T-helper 2 cell (primary cell): ENCODE results near the gene TOX2.

Experiments
- DNase-seq, 5 experiments: peaks; one replicate each; pipeline versions ENCODE4 v3.0.0 to v3.0.0-alpha.2; 2012 to 2022

Gene TOX2

DNA sequence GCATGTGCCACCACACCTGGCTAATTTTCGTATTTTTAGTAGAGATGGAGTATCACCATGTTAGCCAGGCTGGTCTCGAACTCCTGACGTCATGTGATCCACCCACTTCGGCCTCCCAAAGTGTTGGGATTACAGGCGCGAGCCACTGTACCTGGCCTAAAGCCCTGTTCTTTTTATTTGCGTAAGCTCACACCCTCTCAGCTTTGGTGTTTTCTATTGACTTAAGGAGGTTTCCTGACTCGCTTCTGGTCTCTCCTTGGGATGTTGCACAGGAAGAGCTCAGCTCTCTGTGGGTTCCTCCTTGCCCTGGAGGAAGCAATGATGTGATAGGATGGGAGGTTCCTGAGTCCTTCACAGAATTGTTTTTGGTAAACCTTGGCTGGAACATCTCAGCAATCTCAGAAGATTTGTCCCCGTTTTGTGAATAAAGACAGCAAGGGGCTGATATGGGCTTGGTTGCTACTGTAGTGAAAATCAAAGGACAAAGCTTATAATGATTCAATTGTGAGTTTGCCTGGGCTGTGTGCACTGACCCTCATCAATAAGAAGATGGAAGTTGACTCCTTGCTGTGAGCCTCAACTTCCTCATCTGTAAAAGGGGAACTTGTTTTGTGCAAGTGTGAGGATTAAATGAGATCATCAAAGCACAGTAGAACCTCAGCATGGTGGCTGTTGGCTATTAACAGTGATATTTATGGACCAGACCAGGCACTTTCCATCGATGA lies 27.0 kb downstream of the TOX2 start:
- DNase-seq, result peak in 1 of 5 experiments; percentile 31

DNA sequence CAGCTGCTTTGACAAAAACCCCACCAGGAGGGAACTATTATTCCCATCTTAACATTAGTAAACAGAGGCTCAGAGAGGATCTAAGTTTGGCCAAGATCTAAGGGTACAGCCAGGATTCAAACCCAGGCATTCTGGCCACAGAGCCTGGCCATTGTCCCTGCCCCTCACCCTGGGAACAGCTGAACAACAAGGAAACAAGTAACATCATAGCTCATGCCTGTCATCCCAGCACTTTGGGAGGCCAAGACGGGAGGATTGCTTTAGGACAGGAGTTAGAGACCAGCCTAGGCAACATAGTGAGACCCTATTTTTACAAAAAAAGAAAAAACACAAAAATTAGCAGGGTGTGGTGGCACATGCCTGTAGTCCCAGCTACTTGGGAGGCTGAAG lies 27.5 kb downstream of the TOX2 start:
- no peak for DNase-seq

DNA sequence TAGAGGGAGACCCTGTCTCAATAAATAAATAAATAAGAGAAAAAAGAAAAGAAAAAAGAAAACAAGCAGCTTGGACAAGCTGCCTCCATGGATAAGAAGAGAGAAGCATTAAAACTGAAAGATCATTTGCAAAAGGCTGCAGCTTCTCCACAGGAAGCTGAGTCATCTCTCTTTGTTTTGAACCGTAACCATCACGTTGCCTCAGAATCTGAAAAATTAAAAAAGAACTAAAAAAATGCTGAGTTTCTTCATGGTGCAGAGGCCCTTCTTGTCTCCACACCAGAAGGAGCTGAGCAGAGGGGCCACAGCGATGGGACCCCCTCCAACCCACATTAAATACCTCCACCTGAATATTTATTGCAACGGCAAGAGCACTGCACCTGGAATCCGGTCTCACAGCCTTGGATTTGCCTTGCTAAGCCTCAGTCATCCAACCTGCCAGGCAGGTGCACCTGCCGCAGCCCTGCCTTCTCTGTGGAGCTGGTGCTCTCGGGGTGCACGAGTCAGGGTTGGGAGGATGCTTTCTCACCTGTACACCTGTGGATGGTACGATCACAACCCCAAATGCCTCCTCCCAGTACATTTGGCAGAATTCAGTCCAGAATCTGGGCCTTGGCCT lies 28.1 kb downstream of the TOX2 start:
- peak in 2 of 5 experiments; percentile 23 to 87 for DNase-seq

DNA sequence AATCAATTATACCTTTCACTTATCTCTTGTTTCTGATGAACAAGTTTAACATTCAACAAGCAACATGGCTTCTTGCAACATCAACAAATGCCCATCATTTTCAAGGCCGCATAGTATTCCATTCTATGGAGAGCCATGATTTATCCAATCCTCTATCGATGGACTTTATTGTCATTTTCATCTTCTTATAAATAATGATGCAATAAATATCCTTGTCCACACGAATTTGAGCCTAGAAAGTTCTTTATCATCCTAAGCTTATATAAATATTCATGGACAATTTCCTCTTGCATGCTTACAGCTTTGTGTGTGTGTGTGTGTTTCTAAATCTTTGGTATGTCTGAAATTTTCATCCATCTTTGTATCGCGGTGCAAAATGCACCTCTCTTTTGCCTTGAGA lies 29.1 kb downstream of the TOX2 start:
- no peak for DNase-seq

DNA sequence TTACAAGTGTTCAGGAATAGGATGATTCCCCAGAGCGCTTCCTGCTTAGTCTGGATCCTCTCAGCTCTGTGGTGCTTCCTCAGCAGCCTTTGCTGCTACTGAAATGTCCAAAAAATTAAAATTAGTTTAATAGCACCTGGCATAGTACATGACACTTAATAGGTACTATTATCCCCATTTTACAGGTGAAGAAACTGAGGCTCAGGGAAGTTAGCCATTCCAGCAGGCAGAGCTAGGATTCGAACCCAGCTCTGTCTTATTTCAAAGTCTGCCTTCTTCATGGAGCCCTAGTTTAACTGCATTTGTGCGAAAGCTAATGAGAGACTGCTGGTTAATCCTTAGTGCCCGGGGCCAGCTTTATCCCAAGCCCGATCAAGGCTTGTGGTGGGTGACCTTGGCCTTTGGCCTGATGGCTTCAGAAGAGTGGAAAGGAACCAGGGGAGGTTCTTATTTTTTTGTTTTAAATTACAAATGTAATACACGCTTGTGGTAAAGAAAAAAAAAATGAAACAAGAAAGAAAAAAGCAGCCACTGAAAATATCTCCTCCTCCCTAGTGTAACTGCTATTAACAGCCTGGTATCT lies 30.1 kb downstream of the TOX2 start:
- no peak for DNase-seq

DNA sequence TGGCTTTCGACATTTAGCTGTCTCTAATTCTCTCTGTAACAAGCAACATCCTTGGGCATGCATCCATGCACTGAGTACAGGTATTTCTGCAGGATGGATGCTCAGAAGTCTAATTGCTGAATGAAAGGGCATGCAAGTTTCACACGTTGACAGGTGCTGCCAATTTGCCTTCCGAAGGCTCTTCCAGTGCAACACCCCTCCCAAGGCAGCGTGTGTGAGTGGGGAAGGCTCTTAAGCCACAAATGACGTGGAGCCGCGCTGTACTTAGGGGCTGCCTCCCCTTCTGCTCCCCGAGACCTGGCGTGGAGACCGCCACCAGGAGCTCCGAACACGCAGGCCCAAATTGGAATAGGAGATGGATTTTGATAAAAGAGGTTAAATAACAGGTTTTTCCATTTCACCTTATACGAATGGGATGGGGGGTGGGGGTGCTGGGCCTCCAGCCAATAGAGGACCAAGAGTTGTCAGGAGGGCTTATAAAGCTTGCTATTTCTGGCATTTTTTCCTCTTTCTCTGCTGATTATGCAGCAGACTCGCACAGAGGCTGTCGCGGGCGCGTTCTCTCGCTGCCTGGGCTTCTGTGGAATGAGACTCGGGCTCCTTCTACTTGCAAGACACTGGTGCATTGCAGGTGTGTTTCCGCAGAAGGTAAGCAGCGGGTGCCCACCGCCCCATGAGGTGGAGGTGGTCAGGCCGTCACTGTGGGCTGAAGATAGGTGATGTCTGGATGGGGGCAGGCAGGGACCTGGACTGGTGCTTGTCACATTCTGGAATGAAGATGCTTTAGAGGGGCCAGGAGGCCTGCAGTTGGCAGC lies 30.9 kb downstream of the TOX2 start:
- DNase-seq, result no peak

DNA sequence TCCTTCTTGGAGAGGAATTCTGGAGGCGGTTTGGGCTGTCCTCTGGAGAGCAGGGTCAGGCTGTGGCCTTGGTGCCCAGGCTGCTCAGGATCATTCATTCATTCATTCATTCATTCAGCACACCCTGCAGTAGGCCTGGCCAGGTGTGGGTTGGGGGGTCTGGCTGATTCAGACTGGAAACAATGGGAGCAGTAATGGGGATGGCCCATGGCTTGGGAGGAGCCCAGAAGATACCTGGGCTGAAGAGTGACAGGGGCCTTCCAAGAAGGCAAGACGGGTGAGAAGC lies 31.5 kb downstream of the TOX2 start:
- DNase-seq, result no peak

DNA sequence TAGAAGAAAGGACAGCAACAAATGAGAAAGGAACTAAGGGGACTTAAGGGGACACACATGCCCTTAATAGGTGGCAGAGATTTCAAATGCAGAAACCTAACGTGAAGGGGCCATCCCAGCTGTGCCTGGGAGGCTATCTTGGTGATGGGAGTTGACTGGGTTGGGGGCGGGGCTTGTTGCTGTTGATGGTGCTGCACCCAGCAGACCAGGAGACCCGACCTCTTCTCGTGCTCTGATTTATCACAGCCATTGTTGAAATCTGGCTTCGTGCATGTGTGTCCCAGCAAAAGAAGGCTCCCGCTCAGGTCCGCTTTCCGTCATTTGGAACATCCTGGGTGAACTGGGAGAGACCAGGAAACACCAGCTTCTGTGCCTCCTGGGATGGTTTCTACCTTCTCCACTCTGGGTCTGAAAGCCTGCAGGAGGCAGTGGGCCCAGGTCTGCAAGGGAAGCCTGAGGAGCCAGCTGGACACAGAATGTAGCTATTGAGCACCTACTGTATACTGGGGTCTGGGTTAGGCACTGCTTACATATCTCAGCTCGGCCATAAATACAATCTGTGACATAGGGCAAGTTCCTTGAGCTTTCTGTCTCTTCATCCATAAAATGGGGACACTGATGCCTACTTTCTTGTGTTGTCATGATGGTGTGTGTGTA lies 32.1 kb downstream of the TOX2 start:
- DNase-seq, result no peak

DNA sequence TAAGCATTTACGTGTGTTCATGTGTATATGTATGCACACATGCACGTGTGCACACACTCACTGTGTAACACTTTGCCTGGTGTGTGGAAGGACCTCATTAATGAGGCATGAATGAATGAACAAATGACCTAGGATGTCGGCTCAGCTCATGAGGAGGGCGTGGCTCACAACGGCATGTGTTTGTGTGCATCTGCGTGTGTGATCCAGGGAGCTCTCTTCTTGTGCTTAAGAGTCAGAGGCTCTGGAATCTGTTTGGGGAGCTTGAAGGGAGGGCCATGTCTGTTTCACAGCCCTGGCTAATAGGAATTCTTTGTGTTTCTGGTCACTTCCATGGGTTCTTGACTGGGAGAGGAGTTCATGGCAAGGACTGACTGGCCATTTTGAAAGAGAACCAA lies 32.7 kb downstream of the TOX2 start:
- DNase-seq, result no peak

DNA sequence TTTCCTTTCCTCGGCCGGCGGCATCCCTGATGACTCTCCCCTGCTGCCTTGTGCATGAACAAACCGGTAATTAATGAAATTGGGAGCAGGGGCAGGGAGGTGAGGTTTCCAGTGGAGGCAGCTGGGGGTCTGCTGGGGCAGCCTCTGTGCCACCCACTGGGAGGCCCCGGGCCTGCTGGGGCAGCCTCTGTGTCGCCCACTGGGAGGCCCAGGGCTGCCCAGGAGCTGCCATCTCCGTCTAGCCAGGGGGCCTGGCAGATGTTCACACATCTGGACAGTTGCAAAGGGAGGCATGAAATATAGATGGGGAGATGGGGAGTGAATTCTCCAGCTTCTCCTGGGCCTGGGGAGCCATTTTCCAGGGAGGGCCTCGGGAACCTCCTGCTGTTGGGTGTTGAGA lies 33.8 kb downstream of the TOX2 start:
- DNase-seq, result no peak

DNA sequence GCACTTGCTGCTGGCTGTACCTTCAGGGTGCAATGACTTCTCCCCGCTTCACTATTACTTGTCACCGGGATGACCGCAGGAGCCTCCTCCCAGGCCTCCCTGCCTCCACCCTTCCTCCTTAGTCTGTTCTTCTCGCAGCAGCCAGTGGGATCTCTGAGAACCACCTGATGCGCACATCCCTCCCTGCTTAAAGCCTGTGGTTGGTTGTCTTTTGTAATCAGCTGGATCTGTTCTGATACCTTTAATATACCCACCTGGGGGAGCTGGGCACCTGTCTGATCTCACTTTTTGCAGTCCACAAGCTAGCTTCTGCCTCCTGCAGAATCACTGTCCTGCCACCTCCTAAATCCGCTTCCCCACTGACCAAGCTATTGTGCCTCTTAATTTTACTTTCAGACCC lies 34.6 kb downstream of the TOX2 start:
- no peak for DNase-seq

DNA sequence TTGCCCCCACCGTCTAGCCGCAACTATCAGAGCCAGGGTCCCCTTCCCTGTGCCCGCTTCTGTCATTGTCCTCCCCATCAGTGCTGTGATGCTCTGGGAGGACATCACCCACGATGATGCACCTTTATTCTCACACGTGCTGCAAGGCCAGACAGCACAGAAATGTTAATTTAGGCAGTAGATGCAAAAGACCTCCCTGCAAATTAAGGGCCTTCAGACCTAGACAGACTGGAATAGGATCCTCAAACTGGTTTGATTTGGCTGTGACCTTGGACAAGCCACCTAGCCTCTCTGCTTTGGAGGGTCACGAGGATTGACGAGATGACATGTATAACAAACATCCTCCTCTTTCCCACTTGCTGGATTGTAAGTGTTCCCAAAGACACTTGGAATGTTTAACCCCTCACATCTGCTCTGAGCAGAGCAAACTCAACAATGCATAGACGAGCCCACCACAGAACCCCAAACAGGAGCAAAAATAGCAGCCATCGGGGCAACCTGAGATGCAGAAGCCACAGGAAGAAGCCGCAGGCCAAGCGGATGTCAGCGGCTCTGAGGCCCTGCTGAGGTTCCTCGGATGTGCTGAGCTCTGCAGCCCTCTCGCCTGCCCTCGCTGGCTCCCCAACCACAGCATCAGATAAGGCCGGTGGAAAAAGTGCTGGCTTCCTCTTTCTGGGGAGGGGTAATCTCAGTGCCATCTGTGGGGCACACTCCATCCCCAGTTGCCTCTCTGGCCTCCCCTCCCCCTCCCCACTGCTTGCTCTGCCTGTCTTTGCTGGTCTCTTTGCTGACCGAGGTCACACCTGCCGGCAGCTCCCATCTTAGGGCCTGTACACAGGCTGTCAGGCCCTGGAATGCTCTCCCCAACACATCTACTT lies 35.3 kb downstream of the TOX2 start:
- DNase-seq, result peak; percentile 27 to 98 (median 67)

DNA sequence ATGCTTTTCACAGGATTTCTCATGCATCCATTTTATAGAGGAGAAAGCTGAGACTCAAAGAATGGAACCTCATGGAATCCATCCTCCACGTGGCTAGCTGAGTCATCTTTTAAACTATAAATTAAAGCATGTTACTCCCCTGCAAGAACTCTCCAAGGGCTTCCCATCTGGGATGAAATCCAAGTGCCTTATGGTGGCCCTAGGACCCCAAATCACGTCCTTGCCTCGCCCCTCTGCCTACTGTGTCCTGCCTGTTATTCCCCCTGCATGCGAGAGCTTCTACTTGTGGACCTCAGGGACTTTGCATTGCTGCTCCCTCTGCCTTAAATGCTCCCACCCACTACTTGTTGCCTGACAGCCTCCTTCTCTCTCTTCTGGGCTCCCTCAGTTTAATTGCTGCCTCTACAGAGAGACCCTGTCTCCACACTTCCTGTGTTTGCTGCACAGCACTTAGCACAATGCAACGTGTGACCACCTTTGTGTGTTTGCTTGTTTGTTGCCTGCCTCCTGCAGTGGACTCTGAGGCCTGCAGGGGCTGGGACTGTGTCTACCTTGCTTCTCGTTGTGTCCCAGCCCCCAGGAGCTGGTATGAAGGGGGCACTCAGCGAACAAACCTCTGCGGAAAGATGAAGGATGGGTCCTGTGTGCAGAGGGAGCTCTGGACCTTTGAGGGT lies 39.4 kb downstream of the TOX2 start:
- peak in 1 of 5 experiments; percentile 56 for DNase-seq

DNA sequence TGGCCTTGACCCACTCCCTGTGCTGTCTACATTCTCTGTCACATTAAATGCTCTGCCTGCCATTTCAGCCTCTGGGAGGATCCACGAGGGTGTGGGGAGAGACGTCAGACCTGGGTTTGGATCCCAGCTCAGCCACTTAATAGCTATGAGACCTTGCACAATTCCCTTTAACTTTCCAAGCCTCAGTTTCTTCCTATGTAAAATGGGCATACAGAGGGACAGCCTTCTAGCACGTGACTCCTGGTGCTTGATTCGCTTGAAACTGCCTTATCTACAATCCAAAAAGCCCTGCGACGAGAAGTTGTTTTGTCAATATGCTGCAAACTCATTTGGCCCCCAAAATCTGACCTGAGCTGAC lies 40.0 kb downstream of the TOX2 start:
- DNase-seq, result no peak

DNA sequence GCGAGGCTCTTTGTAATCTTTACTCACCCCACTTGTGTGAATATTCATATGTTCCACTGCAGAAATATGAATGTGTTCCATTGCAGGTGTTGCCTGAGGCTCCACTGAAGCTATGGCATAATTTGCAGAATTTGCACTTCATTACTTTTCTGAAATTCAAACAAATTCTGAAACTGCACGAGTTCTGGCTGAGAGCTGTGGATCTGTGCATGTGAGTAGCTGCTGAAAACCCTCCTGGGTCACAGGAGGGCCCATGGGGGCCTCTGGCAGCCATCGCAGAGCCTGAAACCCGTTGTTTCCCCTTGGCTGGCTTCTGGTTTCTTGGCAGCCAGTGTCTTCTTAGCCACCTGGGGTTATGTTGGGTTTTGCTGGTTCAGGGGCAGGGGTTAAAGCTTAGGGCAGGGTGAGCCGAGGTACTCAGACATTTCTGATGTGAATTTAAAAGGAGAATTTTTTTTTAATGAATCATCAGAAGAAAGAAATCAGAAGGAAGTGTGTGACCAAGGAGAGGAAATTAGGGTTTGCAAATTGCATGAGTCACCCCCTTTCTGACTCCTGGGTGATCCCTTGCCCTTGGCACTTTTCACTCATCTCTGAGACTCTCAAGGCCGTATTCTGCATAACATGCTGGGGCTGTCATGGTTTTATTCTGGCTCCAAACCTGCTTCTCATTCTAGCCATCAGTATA lies 40.6 kb downstream of the TOX2 start:
- DNase-seq, result peak in 3 of 5 experiments; percentile 14 to 85 (median 56)

DNA sequence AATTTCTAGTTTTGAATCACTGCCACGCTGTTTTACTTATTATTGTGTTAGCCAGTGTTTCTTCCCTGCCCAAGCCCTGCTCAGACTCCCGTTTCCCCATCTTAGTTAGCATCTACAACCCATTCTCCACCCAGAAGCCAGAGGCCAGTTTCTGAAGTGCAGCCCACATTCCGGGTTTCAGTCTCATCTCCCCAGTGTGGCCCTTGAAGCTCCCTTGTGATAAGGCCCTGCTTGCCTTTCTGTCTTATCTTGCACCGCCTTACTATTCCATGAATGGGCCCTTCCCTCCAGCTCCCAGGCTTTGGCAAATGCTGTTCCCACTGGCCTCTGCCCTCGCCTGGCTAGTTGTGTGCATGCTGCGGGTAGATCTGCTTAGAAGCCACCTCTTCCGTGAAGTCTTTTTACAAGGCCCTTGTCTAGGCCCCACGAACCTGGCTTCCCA lies 41.1 kb downstream of the TOX2 start:
- no peak for DNase-seq

DNA sequence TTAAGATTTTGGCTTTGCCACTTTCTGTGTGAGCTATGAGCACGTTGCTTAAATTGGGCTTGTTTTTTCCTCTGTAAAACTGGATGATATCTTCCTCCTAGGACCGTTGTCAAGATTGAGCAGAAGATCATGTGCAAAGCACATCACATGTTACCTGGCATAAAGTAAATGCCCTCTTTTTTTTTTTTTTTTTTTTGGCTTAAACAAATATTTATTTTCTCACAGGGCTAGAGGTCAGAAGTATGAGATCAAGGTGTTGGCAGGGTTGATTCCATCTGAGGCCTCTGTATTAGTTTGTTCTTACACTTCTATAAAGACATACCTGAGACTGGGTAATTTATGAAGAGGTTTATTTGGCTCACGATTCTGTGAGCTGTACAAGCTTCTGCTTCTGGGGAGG lies 42.7 kb downstream of the TOX2 start:
- DNase-seq, result no peak

DNA sequence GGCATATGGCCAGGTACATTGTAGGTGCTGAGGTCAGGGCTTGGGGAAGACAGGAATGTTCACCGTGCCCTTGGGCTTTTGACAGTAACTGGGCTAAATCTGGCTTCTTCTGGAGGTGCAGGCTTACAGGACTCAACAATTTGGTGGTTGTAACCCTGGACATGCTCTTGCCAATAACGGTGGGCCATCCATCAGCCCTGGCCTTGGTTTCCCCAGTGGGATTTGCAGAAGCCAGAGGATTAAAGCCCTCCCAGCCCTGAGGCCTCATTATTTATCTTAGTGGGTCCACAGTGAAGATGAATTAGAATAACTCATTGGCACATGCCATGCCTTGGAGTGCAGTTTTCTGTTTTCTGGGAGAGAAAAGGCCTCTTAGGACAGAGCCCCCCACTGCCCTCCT lies 44.0 kb downstream of the TOX2 start:
- DNase-seq, result no peak

DNA sequence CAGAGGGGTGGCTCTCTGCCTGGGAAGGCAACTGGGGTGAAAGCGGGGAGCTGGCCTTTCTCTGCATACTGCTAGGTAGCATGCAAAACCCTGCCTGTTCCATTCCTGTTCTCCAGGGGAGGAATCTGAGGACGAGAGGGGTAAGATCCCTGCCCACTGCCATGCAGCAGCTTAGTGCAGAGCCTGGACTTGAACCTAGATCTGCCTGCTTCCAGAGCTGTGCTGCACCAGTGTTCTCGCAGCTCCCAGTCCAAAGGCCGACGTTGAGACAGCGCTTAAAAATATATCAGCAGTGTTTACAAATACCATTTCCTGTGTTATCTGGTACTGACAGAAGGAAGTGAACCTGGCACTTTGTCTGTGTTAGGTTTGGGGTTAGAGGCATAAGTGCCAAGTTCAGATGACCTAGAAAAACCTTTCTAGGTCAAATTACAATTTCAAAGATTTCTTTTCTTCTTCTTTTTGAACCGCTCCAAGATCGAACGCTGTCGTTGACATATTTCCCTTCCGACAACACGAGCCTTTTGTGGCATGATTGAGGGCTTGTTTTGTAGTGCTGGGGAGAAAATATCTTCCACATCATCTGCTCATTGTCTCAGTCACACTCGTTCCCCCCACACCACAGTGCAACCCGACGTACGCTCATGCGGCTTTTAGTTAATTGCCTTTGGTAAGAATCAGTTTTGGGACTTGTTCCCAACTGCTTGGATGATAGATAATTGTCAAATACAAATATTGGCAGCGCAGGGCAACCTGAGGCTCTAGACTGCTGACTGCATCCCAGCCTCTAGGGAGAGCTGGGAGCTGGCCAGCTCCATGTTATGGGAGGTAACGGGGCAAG lies 44.6 kb downstream of the TOX2 start:
- DNase-seq, result peak in 2 of 5 experiments; percentile 70 to 77

DNA sequence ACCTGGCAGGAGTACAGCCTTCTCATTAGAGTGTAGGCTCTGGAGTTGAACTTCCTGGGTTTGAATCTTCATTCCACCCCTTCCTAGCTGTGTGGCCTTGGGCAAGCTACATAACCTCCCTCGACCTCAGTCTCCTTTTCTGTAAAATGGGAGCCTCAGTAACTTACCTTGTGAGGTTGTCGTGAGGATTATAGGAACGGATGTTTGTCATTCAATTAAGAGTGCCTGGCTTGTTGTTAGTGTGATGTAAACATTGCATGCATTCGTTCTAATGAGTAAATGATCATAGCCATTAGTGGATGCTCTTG lies 45.2 kb downstream of the TOX2 start:
- DNase-seq, result no peak
